Stimulated activated CD8-positive, alpha-beta memory T cell treated with anti-CD3 and anti-CD28 coated beads, Interleukin-4, amount 100 ng/mL, for 1 hour (primary cell): ENCODE data around the gene UBE2J2.

Experiments
- DNase-seq, 2 donors: peaks; one replicate each; pipeline ENCODE4 v3.0.0-alpha.2; 2020; ENCODE audit warnings: low read depth in 2 of 2, low spot score in 1 of 2

UBE2J2 gene

DNA sequence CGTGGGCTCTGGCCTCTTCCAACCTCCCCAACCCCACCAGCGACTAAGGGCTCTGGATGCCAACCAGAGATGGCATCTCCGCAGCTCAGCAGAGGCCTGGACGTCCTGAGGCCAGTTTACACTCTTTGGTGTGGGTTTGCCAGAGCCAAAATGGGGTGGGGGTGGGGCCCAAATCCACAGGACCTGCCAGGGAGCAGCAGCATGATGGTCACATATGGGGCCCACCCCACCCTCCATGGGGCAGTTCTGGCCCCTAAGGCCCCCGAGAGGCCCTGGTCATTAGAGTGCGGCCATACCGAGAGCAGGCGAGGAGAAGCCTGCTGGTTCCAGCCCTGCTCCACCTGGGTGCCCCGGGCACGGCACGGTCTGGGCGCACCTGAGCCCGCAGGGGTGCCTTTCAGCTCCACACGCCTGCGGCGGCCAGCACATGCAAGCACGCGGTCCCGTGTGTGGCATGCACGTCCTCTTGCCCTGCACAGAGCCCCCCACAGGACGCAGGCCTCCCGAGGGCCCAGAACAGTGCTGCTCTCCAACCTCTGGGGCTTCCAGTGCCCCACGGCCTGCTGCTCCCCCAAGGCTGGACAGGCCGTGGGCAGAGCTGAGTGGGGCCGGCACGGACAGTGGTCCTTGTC, 31.9 kb downstream of the UBE2J2 start:
- no peak for DNase-seq

DNA sequence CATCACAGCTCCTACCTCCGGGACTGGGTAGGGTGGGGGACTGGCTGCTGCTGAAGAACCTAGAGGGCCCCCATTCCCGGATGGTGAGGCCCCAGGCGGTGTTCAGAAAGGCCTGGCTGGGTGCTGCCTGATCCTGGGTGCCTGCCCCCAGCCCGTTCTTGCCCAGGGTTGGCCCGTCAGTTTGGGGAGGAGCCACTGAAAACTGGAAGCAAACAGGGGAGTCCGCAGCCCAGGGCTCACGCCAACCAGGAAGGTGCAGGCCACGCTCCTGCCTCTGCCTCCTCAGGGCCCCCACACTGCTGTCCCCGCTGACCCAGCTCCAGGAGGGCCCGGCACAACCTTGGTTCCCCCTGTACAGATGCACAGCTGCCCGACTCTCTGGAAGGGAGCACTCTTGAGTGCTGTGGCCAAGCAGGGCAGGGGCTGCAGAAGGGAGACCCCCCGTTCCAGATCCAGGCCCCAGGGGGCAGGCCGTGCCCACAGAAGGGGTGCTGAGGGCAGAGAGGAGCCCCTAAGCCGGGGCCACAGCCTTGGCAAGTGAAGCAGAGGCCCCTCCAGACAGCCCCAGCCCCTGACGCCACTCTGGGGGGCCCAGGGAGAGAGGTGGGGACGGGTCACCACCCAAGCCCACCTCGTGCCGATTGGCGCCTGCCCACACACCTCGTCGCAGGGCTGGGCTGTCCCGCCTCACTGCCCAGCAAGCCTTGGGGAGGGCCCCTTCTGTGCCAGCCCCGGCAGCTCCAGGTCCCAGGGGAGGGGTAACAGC, 32.6 kb downstream of the UBE2J2 start:
- no peak for DNase-seq

DNA sequence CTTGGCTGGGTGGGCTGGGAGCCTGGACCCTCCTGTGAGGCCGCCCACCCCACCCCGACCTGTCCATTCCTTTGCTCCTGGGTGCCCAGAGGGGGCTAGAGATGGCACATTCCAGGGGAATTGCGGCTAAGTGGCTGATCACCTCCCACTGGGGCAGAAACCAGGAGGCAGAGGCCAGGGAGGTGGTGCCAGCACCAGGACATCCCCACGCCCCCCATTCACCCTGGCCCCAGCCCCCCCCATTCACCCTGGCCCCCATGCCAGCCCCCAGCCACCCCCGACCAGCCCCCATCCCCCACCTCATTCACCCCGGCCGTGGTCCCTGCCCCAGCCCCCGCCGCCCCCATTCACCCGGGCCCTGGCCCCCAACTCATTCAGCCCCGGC, 33.3 kb downstream of the UBE2J2 start:
- no peak for DNase-seq

DNA sequence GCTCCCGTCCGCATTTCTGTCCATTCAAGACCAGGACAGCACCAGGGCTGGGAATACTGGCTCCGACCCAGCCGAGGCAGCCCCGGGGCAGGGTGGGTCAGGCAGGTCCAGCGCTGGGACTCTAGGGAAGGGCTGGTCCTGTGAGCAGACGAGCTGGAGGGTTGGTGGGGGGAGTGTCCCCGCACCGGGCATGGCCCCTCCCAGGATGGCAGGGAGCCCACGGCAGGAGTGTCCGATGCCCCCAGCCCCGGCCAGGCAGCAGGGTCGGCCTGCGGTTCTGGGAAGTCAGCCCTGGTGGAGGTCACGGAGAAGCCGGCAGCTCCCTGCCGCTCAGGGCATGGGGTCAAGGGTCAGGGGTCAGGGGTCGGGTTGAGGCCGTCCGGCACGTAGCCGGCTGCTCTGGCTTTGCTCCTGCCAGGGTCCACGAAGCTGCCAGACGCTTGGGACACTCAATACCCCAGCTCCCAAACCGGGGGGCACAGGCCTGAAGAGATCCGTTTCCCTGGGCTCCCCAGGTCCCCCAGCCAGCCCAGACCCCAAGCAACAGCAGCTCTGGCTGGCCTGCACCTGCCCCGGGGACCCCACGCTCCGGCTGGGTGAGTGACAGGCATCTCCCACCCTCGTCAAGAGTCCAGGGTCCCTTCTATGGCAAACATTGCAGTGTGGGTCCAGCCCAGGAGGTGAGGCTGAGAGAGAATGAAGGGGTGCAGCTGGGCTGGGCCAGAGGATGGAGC, 33.9 kb downstream of the UBE2J2 start:
- DNase-seq: no peak

DNA sequence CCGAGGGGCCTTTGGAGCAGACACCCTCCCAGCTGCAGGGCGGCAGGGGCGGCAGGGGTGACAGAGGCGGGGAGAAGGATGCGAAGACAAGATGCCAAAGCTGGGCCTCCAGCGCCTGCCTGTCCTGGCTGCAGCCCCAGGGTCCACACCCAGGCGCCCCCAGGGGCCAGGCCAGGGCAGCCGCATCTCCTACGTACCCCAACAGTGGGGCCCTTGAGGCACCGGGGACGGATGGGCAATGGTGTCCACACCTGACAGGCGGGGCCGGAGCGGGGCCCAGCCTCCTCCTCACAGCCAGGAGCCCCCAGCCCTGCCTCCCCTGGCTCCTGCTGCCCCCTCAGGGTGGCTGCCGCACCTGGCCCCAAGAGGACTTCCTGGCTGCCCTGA, 34.4 kb downstream of the UBE2J2 start:
- DNase-seq: no peak

DNA sequence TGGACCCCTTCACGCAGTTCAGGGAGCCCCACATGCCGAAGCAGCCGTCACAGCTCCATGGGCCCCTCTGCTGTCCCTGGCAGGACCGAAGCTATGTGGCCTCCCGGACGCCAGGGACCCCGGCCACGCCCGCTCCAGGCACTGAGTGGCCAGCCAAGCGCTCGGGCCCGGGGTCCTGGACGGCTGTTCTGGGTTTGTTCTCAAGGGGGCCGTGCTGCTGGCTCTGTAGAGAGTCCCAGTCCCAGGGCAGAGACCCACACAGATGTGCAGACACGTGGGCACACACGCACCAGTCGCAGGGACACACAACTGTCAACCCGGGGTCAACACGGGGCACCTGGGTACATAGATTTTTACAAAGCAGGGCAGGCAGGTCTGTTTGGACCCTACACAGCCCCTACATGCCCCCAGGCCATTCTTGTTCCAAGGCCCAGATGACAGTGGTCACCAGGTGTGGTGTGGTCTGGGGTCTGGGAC, 34.9 kb downstream of the UBE2J2 start:
- DNase-seq: no peak

- DNase-seq: no peak
Measured at GRCh38 chr1:1237874-1238701, 35.6 kb downstream of the UBE2J2 start.

DNA sequence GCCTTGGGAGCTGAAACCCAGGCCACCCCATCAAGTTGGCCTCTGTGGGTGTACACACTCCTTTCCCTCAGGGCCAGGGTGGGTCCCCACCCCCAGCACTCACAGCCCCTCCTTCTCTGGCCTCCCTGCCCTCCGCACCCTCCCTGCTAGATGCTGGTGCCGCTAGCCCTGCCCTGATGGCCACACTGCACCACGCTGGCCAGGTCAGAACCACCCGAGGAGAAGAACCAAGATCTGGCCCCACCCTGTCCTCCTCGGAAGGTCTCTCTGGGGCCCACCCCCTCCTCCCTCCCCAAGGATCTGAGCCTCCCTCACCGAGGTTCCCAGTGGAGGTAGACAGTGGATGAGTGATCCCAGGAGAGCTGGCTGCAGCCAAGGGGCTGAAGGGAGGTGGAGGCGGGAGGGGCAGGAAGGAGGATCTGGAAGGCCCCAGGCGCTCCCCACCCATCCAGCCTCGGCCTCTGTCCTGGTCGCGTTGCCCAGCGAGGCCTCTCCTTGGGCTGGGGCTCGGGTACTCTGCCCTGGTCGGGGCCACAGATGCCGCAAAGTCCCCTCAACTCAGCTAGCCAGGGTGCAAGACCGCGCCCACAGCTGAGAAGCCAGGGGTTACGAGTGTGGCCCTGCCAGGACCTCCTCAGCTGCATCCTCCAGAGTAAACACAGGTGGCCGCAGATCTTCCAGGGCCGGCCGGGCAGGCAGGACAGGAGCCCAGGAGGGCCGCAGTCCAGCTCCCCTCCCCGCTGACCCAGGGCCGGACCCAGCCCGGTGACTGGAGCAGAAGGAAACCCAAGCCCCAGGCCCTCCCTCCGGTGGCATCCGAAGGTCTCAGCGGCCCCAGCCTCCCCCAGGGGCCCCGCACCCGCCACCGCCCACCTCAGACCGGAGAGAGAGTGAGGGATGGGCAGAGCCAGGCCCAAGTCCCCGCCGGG, 36.4 kb downstream of the UBE2J2 start:
- no peak for DNase-seq

- DNase-seq: no peak
Measured at GRCh38 chr1:1236176-1236763, 37.4 kb downstream of the UBE2J2 start.

DNA sequence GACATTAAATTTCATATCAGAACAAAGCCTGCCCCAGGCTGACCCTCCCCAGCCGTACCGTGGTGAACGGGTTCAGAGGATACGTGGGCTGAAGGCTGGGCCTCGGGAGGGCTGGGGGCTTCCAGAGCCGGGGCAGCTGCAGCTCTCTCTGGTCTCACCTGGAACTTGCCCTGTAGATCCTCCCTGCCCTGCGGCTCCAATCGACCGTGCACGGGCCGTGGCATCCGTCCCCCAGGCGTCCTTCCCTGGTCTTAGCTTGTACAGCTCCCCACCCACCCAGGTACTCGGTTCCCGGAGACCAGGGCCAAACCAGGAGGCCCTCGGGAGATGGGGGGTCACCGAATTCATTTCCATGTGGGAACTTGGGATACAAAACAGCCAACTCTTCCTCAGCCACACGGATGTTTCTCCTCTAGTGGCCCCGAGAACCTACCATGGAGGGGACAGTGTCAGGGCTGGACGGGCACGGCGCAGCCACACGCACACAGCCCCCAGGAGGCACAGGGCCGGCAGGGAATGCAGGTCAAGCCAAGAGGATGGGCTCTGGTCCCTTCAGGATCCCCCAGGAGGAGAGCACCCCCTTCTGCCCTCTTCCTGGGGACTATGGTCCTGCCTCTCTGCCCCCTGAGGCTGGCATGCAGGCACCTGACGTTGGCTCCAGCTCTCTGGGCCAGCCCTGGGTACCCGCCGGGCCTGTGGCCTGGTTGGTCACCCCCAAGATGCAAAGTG, 38.5 kb downstream of the UBE2J2 start:
- no peak for DNase-seq

DNA sequence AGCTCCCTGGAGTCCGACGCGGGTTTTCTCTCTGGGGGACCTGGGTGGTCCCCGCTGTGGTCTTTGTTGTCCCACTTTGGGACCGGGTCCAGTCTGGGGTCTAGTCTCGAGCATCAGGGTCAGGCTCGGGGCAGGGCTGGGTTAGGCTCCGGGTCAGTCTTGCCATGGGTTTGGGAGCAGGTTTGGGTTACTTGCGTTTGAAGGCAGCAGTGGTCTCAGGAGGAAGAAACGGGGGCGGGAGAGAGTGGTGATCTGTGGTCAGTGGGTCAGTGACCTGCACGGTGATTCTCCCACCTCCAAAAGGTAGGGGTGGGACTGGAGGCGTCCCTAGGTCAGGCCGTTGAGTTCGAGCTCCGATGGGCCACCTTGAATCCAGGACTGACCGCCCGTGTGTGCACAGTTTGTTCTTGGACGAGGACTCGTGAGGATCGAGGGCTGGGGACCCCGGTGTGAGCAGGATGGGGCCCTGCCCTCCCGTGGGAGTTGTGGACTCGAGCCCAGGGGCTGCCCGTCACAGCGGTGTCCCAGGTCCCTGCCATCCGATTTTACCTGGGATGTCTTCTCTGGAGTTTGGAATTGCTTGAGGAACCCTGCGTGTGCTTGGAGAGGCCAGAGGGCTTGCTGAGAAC, 39.4 kb downstream of the UBE2J2 start:
- DNase-seq: no peak

GRCh38 chr1:1233567-1233892, 40.1 kb downstream of the UBE2J2 start:
- DNase-seq: no peak

- no peak for DNase-seq
Measured at GRCh38 chr1:1232796-1233566, 40.7 kb downstream of the UBE2J2 start.

GRCh38 chr1:1232208-1232795, 41.4 kb downstream of the UBE2J2 start, which contains the start of gene B3GALT6:
B3GALT6 (plus strand) TSS chr1:1232237; CDS start chr1:1232279, 42 bp downstream.
- DNase-seq: no peak

DNA sequence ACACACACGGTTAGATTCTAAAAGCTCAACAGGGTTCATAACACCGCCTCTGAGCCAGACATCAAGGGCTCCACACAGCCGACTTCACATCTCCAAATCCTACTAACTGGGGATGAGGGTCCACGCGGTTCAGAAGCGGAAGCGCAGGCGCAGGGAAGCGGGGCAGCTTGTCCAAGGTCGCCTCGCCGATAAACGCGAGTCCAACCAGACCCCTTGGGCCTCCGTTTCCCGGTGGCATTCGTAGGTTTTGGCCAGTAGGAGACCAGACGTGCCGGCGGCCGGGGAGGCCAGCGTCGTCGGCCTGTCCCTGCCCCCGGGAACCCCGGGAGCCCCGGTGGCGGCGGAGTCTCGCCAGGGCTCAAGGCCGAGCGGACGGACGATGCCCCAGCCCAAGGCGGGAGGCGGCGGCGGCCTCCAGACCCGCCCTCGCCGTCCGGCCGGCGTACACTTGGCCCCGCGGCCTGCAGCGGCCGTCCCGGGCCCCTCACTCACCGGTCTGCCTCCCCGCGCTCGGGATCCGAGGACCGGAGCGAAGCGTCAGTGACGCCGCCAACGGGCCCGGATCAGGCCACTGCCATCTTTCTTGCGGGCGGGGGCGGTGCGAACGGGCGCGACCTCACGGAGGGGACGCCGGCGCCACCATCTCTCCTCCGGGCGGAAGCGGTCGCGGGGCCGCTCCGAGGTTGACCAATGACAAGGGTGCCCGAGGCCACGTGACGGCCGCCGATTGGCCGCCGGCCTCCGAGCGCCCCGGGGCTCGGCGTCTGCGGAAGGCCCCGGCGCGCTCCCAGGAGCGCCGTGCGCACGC, 42.0 kb downstream of the UBE2J2 start, which contains the start of gene SDF4:
TSS of gene SDF4 (minus strand) at position 602 of the 808 bp plus-strand sequence. CDS start 3,229 bp downstream, outside the sequence.
- peak; percentile 86 to 94 for DNase-seq

DNA sequence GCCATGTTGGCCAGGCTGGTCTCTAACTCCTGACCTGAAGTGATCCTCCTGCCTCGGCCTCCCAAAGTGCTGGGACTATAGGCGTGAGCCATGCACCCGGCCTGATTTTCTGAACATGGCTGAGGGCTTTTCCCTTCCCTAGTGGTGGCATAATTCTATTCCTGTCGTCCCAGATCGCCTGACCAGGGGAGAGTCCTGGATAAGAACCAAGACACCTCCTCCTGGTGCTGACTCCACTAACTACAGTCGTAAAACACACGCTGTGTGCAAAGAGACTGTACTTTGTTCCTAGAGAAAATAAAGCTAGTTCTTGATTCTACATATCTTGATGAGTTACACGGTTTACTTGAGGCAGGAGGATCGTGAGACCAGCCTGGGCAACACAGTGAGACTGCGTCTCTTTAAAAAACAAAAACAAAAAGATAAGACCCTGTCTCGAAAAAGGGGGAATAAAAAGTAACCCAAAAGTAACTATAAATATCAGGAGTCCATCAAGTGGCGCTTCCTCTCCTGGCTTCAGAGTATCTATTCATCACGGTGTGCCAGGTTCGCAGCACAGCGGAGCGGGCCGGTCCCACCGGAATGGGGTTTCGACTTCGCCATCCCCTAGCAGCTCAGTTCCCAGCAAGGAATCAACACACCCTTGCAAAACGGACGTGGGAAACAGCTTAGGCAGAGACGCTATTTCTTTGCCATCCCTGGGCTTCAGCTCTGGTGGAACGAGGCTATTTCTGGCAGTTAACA, 42.8 kb downstream of the UBE2J2 start:
- DNase-seq: no peak
